Measurements from ENCODE around the gene KIF17. TPM values are rescaled to one million over a fixed set of nuclear protein-coding genes. Genes with fewer than 3 reads are reported as not detected.

The KIF17 gene
- total and polyA plus RNA-seq, 12 donors: 10.7 to 66.9 (median 37.5) TPM

- intact Hi-C loops (cut with DNase I): loop anchor here (5.0 kb wide), 1 partner anchor 495 kb away; no protein-coding TSS in a partner anchor
- TF ChIP-seq CTCF (IDR thresholded peaks at IDR 0.05) (no peak), POLR2A (IDR thresholded peaks at IDR 0.05) (no peak)
- H3K36me3 ChIP-seq (replicated peaks in 1 of 2): no peaks in the 10 kb centered on the region
- 86 to 91% (median 87%) methylated on average over 7 to 12 of the region's 12 CpGs for WGBS, 4 donors
- no peak overlapping the region for H3K4me3 ChIP-seq
- DNase-seq: no peak
- H3K4me1 ChIP-seq (replicated peaks in 1 of 2): peaks cover 0 to 5% of the 10 kb centered on the region in 2 donors
- H3K27me3 ChIP-seq: no peaks in the 10 kb centered on the region
- H3K9me3 ChIP-seq (replicated peaks in 1 of 3): no peaks in the 10 kb centered on the region
- no peak overlapping the region for H3K27ac ChIP-seq
Observed at GRCh38 chr1:20697563-20697962, 20.2 kb downstream of the KIF17 start.

GRCh38 chr1:20696397-20697333 is 21.1 kb downstream of the KIF17 start:
- Histone ChIP-seq H3K4me3 (peak overlapping the region; percentile 4 to 69 (median 48)), H3K27me3 (no peaks in the 10 kb centered on the region), H3K4me1 (replicated peaks in 1 of 2) (peaks cover 0 to 5% of the 10 kb centered on the region in 2 donors), H3K27ac (peak overlapping the region in 4 of 5 donors; percentile 55 to 83 (median 70)), H3K9me3 (replicated peaks in 1 of 3) (no peaks in the 10 kb centered on the region), H3K36me3 (replicated peaks in 1 of 2) (no peaks in the 10 kb centered on the region)
- intact Hi-C loops (cut with DNase I): loop anchor here (5.0 kb wide), 1 partner anchor 496 kb away; no protein-coding TSS in a partner anchor
- DNase-seq: peak; percentile 81 to 92 (median 89)
- TF ChIP-seq CTCF (IDR thresholded peaks at IDR 0.05) (peak; percentile 79 to 99 (median 89)), POLR2A (IDR thresholded peaks at IDR 0.05) (no peak)
- 1 to 13% (median 3%) methylated on average over 9 to 46 of the region's 46 CpGs for WGBS, 4 donors

GRCh38 chr1:20695515-20695914 is 22.3 kb downstream of the KIF17 start:
- TF ChIP-seq POLR2A (IDR thresholded peaks at IDR 0.05) (no peak), CTCF (IDR thresholded peaks at IDR 0.05) (no peak)
- Histone ChIP-seq H3K4me3 (no peak overlapping the region), H3K36me3 (replicated peaks in 1 of 2) (no peaks in the 10 kb centered on the region), H3K27me3 (no peaks in the 10 kb centered on the region), H3K9me3 (replicated peaks in 1 of 3) (no peaks in the 10 kb centered on the region), H3K4me1 (replicated peaks in 1 of 2) (peaks cover 0 to 5% of the 10 kb centered on the region in 2 donors), H3K27ac (no peak overlapping the region)
- intact Hi-C loops (cut with DNase I): loop anchor here (5.0 kb wide), 1 partner anchor 497 kb away; no protein-coding TSS in a partner anchor
- 77 to 83% (median 79%) methylated on average over 10 of the region's 10 CpGs for WGBS, 4 donors
- DNase-seq: no peak

- Histone ChIP-seq H3K4me1 (replicated peaks in 1 of 2) (peaks cover 0 to 5% of the 10 kb centered on the region in 2 donors), H3K4me3 (no peak overlapping the region), H3K9me3 (replicated peaks in 1 of 3) (no peaks in the 10 kb centered on the region), H3K27me3 (no peaks in the 10 kb centered on the region), H3K27ac (no peak overlapping the region), H3K36me3 (replicated peaks in 1 of 2) (no peaks in the 10 kb centered on the region)
- no peak for TF ChIP-seq CTCF (IDR thresholded peaks at IDR 0.05)
- no peak for DNase-seq
- WGBS, 4 donors: 78 to 90% (median 83%) methylated on average over 2 of the region's 2 CpGs
- intact Hi-C loops (cut with DNase I): no loop called here
Observed at GRCh38 chr1:20693623-20694022, 24.2 kb downstream of the KIF17 start.
